ENCODE data around the gene SCG3.

DNA sequence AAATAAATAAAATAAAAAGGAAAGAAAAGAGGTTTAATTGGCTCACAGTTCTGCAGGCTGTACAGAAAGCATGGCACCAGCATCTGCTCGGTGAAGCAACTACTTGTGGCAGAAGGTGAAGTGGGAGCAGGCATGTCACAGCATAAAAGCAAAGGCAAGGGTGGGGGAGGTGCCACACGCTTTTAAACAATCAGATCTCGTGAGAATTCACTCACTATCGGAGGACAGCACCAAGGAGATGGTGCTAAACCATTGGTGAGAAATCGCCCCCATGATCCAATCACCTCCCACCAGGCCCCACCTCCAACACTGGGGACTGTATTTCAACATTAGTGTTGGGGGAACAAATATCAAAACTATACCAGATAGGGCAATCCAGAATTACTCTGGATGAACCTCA lies 15.3 kb downstream of the SCG3 start:
- TF ChIP-seq BRD4 (CRISPR knock-in tag; IDR thresholded peaks at IDR 0.05) (no peak), ZKSCAN8 (CRISPR knock-in tag; IDR thresholded peaks at IDR 0.05; ENCODE audit: borderline replicate concordance) (no peak), SIN3A (IDR thresholded peaks at IDR 0.05; ENCODE audit: borderline replicate concordance, low read depth, low read length) (no peak), ZNF556 (CRISPR knock-in tag; IDR thresholded peaks at IDR 0.05; ENCODE audit: borderline replicate concordance) (no peak), AHR (CRISPR knock-in tag; IDR thresholded peaks at IDR 0.05) (no peak), PHF5A (CRISPR knock-in tag; IDR thresholded peaks at IDR 0.05; ENCODE audit: low read depth, unreplicated experiment) (no peak), ZNF232 (CRISPR knock-in tag; IDR thresholded peaks at IDR 0.05; ENCODE audit: borderline replicate concordance) (no peak), FOXK2 (IDR thresholded peaks at IDR 0.05) (no peak), MXD4 (CRISPR knock-in tag; IDR thresholded peaks at IDR 0.05) (no peak), HMGXB4 (CRISPR knock-in tag; IDR thresholded peaks at IDR 0.05; ENCODE audit: borderline replicate concordance in 1 of 2, low read depth in 1 of 2) (no peak), KLF13 (CRISPR knock-in tag; IDR thresholded peaks at IDR 0.05) (no peak)
- TF ChIP-seq, protein P1, sequence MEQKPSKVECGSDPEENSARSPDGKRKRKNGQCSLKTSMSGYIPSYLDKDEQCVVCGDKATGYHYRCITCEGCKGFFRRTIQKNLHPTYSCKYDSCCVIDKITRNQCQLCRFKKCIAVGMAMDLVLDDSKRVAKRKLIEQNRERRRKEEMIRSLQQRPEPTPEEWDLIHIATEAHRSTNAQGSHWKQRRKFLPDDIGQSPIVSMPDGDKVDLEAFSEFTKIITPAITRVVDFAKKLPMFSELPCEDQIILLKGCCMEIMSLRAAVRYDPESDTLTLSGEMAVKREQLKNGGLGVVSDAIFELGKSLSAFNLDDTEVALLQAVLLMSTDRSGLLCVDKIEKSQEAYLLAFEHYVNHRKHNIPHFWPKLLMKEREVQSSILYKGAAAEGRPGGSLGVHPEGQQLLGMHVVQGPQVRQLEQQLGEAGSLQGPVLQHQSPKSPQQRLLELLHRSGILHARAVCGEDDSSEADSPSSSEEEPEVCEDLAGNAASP (CRISPR knock-in tag; IDR thresholded peaks at IDR 0.05; ENCODE audit: borderline replicate concordance): no peak
- TF ChIP-seq, protein P2, sequence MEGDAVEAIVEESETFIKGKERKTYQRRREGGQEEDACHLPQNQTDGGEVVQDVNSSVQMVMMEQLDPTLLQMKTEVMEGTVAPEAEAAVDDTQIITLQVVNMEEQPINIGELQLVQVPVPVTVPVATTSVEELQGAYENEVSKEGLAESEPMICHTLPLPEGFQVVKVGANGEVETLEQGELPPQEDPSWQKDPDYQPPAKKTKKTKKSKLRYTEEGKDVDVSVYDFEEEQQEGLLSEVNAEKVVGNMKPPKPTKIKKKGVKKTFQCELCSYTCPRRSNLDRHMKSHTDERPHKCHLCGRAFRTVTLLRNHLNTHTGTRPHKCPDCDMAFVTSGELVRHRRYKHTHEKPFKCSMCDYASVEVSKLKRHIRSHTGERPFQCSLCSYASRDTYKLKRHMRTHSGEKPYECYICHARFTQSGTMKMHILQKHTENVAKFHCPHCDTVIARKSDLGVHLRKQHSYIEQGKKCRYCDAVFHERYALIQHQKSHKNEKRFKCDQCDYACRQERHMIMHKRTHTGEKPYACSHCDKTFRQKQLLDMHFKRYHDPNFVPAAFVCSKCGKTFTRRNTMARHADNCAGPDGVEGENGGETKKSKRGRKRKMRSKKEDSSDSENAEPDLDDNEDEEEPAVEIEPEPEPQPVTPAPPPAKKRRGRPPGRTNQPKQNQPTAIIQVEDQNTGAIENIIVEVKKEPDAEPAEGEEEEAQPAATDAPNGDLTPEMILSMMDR (CRISPR knock-in tag; IDR thresholded peaks at IDR 0.05): no peak
